ENCODE data around the gene CRK. TPM values are rescaled to one million over a fixed set of nuclear protein-coding genes. Genes with fewer than 3 reads are reported as not detected.

Gene CRK
- total and polyA plus RNA-seq, 10 of the 15 experiments (the other 5 are each of a cell fraction or from before 2014, with no cell fraction given) = 11.1 to 23.8 (median 20.5) TPM

- TF ChIP-seq NR2C2 (IDR thresholded peaks at IDR 0.05; ENCODE audit: borderline replicate concordance, control insufficient read depth, insufficient read length, low read depth) = no peak
Measured at GRCh38 chr17:1484060-1484535, 28.1 kb upstream of the CRK start (continued).

DNA sequence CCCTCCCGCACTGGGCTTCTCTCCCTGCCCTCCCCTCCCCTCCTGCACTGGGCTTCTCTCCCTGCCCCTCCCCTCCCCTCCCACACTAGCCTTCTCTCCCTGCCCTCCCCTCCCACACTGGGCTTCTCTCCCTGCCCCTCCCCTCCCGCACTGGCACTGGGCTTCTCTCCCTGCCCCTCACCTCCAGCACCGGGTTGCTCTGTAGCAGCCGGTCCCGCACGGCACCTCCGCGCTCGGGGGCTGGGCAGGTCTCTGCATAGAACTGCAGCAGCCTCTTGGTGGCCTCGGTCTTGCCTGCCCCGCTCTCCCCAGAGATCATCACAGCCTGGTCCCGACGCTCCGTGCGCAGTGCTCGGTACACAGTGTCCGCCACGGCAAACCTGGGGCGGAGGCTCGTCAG is 26.6 kb upstream of the CRK start:
- RAD21 ChIA-PET (ENCODE audit: unreplicated experiment) = no interaction called here
- peaks cover 0 to 4% of the 10 kb centered on the region in 2 experiments; a peak in 3 of 4 replicates for H3K36me3 ChIP-seq (ENCODE audit: control insufficient read depth in 2 of 2, insufficient read depth in 2 of 2, low read length in 1 of 2)
- no peak overlapping the region for H3K9ac ChIP-seq (ENCODE audit: control insufficient read depth, insufficient read depth, low read length)
- no peak overlapping the region for H3K4me3 ChIP-seq
- POLR2A ChIA-PET = interaction anchor here (2.7 kb wide), 1 partner anchor 7 kb away, joined by 22 read pairs; no protein-coding TSS in a partner anchor
- TF ChIP-seq NR2F1 (conservative IDR thresholded peaks at IDR 0.05) (no peak), POU2F2 (IDR thresholded peaks at IDR 0.05; ENCODE audit: borderline replicate concordance, low read depth, low read length) (no peak), ZNF274 (IDR thresholded peaks at IDR 0.05; ENCODE audit: insufficient read depth, insufficient read length) (no peak)
- H3K27ac ChIP-seq (ENCODE audit: control insufficient read depth, insufficient read depth) = no peak overlapping the region
- H4K20me1 ChIP-seq (ENCODE audit: control insufficient read depth, insufficient read depth) = no peaks in the 10 kb centered on the region
- no TSS peak for BruUV-seq (replicated peaks)
- H3K27me3 ChIP-seq (replicated peaks in 1 of 2; ENCODE audit: control insufficient read depth in 2 of 2, insufficient read depth in 2 of 2, low read length in 1 of 2) = no peaks in the 10 kb centered on the region
- H3K79me2 ChIP-seq (ENCODE audit: control insufficient read depth, insufficient read depth, low read length) = peaks cover 12% of the 10 kb centered on the region
- no peak overlapping the region for H3K4me2 ChIP-seq (ENCODE audit: control insufficient read depth, insufficient read depth)
- in situ Hi-C loops (cut with MboI) (no loop called here), intact Hi-C loops (cut with micrococcal nuclease; ENCODE audit: unreplicated experiment) (no loop called here)
- ATAC-seq (no peak), DNase-seq (ENCODE audit: low read depth, low spot score) (no peak), FAIRE-seq (no peak)
- CTCF ChIA-PET = no interaction called here
- H3K4me1 ChIP-seq (ENCODE audit: control insufficient read depth, insufficient read depth, low read length) = peaks cover 8% of the 10 kb centered on the region
- H2AFZ ChIP-seq (ENCODE audit: control insufficient read depth, low read depth, low read length) = no peak overlapping the region
- SMC1A ChIA-PET (ENCODE audit: uncharacterized antibody, unreplicated experiment) = no interaction called here
- no peaks in the 10 kb centered on the region for H3K9me3 ChIP-seq (replicated peaks; ENCODE audit: control insufficient read depth, insufficient read depth, low read length)
- 96% methylated on average over 11 of the region's 20 CpGs for WGBS (ENCODE audit: insufficient coverage, insufficient replicate concordance, low lambda C conversion rate, missing lambda C conversion rate)

DNA sequence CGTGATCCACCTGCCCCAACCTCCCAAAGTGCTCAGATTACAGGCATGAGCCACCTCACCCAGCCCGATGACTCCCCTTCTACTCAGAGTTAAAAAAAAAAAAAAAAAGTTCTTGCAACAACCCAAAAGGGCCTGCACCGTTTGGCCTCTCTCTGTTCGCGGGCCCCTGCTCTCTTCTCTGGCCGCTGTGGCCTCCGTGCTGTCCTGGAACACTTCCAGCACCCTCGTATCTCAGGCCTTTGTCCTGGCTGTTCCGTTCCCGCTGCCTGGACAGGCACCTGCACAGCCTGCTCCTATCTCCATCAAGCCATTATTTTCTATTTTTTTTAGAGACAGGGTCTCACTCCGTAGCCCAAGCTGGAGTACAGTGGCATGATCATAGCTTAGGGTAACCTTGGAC is 25.7 kb upstream of the CRK start:
- Histone ChIP-seq H2AFZ (ENCODE audit: control insufficient read depth, low read depth, low read length) (no peak overlapping the region), H3K36me3 (ENCODE audit: control insufficient read depth in 2 of 2, insufficient read depth in 2 of 2, low read length in 1 of 2) (peaks cover 0 to 6% of the 10 kb centered on the region in 2 experiments; a peak in 3 of 4 replicates), H3K27me3 (replicated peaks in 1 of 2; ENCODE audit: control insufficient read depth in 2 of 2, insufficient read depth in 2 of 2, low read length in 1 of 2) (no peaks in the 10 kb centered on the region), H3K4me2 (ENCODE audit: control insufficient read depth, insufficient read depth) (no peak overlapping the region), H3K27ac (ENCODE audit: control insufficient read depth, insufficient read depth) (no peak overlapping the region), H3K4me1 (ENCODE audit: control insufficient read depth, insufficient read depth, low read length) (peaks cover 7% of the 10 kb centered on the region), H4K20me1 (ENCODE audit: control insufficient read depth, insufficient read depth) (no peaks in the 10 kb centered on the region), H3K9me3 (replicated peaks; ENCODE audit: control insufficient read depth, insufficient read depth, low read length) (no peaks in the 10 kb centered on the region), H3K9ac (ENCODE audit: control insufficient read depth, insufficient read depth, low read length) (no peak overlapping the region), H3K79me2 (ENCODE audit: control insufficient read depth, insufficient read depth, low read length) (peaks cover 12% of the 10 kb centered on the region), H3K4me3 (no peak overlapping the region)
- no peak for DNase-seq (ENCODE audit: low read depth, low spot score)
- no TSS peak for BruUV-seq (replicated peaks)
- CTCF ChIA-PET = no interaction called here
- FAIRE-seq = no peak
- WGBS (ENCODE audit: insufficient coverage, insufficient replicate concordance, low lambda C conversion rate, missing lambda C conversion rate) = 90% methylated on average over 11 of the region's 11 CpGs
- RAD21 ChIA-PET (ENCODE audit: unreplicated experiment) = no interaction called here
- in situ Hi-C loops (cut with MboI) = no loop called here
- no peak for ATAC-seq
- POLR2A ChIA-PET = no interaction called here
- intact Hi-C loops (cut with micrococcal nuclease; ENCODE audit: unreplicated experiment) = no loop called here
- SMC1A ChIA-PET (ENCODE audit: uncharacterized antibody, unreplicated experiment) = no interaction called here
- TF ChIP-seq, protein P1, sequence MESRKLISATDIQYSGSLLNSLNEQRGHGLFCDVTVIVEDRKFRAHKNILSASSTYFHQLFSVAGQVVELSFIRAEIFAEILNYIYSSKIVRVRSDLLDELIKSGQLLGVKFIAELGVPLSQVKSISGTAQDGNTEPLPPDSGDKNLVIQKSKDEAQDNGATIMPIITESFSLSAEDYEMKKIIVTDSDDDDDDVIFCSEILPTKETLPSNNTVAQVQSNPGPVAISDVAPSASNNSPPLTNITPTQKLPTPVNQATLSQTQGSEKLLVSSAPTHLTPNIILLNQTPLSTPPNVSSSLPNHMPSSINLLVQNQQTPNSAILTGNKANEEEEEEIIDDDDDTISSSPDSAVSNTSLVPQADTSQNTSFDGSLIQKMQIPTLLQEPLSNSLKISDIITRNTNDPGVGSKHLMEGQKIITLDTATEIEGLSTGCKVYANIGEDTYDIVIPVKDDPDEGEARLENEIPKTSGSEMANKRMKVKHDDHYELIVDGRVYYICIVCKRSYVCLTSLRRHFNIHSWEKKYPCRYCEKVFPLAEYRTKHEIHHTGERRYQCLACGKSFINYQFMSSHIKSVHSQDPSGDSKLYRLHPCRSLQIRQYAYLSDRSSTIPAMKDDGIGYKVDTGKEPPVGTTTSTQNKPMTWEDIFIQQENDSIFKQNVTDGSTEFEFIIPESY (IDR thresholded peaks at IDR 0.05) = no peak
- TF ChIP-seq ZNF217 (IDR thresholded peaks at IDR 0.05) (no peak), TARDBP (IDR thresholded peaks at IDR 0.05; ENCODE audit: borderline replicate concordance) (no peak), NBN (IDR thresholded peaks at IDR 0.05) (no peak)
- TF ChIP-seq, protein P2, sequence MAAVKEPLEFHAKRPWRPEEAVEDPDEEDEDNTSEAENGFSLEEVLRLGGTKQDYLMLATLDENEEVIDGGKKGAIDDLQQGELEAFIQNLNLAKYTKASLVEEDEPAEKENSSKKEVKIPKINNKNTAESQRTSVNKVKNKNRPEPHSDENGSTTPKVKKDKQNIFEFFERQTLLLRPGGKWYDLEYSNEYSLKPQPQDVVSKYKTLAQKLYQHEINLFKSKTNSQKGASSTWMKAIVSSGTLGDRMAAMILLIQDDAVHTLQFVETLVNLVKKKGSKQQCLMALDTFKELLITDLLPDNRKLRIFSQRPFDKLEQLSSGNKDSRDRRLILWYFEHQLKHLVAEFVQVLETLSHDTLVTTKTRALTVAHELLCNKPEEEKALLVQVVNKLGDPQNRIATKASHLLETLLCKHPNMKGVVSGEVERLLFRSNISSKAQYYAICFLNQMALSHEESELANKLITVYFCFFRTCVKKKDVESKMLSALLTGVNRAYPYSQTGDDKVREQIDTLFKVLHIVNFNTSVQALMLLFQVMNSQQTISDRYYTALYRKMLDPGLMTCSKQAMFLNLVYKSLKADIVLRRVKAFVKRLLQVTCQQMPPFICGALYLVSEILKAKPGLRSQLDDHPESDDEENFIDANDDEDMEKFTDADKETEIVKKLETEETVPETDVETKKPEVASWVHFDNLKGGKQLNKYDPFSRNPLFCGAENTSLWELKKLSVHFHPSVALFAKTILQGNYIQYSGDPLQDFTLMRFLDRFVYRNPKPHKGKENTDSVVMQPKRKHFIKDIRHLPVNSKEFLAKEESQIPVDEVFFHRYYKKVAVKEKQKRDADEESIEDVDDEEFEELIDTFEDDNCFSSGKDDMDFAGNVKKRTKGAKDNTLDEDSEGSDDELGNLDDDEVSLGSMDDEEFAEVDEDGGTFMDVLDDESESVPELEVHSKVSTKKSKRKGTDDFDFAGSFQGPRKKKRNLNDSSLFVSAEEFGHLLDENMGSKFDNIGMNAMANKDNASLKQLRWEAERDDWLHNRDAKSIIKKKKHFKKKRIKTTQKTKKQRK (IDR thresholded peaks at IDR 0.05; ENCODE audit: low read depth, low read length) = no peak
- TF ChIP-seq, protein P3, sequence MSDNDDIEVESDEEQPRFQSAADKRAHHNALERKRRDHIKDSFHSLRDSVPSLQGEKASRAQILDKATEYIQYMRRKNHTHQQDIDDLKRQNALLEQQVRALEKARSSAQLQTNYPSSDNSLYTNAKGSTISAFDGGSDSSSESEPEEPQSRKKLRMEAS (IDR thresholded peaks at IDR 0.05; ENCODE audit: low read depth, low read length) = no peak
